GM19463 (cell line): ENCODE results near the gene LIME1.
"Not testable (repeated sequence)": the region's sequence is repeated elsewhere in the genome, so short reads cannot be mapped to it uniquely, and the experiment has no call there.

Experiments used
- ATAC-seq: cut with Tn5 transposase; IDR thresholded peaks from one replicate; pipeline ENCODE4 v1.9.1; 2021; ENCODE audit warnings: mild to moderate bottlenecking, moderate library complexity; ENCODE audit not compliant: unreplicated experiment

The LIME1 gene

DNA sequence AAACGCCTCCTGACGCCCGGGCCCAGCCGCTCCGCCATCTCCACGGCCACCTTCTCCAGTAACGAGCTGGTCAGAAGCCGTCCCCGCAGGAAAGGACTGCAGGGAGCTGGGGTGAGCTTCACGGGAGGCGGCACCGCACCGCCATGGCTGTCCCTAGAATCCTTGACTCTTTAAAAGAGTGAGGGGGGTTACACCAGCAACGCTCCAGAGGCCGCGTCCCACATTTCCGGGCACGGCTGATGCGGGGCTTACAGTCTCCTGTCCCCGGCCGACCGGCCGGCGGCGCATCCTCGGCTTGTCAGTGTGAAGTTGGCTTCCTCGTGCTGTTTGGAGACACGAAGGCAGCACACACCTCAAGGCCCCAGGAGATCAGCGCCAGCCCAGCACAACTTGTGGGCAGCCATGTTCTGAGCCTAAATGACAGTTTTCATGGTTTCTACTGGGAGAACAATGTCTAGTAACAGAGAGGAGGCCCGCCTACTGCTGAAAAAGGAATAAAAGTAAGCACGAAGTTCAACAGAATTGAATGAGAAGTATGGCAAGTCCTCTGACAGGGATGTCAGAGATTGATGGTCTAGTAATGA lies 33.5 kb downstream of the LIME1 start:
- no peak for ATAC-seq

DNA sequence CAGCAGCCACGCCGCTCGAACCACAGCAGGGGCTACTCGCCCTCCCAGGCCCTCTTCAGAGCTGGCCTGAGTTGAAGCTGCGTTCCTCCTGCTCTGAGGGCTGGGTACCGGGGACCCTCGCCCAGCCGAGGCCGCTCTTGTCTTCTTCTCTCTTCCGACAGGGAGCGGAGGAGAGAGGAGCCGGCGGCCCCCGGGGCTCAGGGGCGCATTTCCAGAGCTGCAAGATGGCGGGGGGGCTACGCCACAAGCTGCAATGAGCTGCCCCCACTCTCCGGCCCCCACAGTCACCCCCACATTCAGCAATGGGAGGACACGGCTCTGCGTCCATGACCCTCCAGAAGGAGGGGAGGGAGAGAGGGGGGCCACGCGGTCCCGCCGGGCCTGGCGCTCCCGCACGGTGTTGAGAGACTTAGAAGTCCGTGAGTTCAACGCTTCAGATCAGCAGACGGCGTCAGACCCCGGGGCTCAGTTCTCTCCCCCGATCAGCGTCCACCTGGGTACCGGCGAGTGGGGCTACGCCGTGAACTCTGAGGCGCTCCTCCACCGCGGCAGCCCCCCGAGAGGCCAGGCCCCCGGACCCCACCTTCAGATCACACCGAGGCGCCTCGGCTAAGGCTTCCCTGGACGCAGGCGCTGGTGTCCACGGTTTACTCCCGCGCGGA lies 34.7 kb downstream of the LIME1 start:
- no peak for ATAC-seq

DNA sequence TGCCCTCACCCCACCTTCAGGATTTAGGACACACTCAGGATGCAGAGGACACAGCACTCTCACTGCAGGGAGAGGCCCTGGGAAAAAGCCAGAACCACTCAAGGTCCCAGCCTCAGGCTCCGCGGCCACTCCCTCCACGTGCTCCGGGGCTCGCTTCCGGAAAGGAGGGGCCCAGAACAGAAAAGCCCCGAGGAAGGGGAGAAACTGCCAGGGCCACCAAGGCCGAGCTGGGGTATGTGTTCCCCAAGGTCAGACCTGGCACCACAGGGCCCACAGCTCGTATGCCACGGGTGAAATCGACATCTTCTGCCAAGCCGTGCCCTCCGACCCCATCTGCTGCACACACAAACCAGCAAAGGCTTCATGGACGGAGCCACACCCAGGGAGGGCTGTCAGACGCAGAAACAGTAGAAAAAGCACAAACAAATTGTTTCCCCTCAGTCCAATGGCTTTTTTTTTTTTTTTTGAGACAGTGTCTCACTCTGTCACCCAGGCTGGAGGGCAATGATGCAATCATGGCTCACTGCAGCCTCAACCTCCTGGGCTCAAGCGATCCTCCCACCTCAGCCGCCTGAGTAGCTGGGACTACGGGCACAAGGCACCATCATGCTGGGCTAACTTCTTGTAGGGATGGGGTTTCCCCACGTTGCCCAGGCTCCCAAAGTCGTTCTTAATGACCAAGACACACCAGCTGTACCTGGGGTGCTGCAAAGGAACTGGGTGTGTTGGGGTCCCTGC lies 36.5 kb downstream of the LIME1 start:
- ATAC-seq, result no peak

DNA sequence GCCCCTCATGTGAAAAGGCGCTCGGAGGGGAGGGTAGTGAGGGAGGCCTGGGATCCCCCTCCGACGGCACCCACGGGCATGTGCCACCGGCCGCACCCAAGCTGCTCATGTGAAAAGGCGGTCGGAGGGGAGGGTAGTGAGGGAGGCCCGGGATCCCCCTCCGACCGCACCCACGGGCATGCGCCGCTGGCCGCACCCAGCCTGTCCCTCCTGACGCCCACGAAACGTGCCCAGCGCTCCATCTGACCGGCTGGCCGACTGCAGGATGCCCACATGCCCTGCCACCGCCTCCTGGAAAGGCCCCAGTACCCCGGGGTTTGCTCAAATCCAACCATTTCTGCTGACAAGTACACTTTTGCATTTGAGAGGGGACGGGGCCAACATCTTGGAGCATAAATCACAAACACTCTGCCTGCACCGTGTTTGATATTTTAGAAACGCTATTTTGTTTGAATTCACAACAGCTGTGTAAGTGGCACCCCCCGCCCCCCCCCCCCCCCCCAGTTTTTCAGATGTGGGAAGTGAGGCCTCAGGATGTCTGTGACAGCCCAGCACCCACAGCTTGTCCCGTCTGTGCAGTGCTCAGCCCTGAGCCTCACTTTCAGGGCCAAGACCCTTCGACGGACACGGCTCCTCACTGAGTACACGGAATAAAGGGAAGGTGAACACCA lies 37.2 kb downstream of the LIME1 start:
- no peak for ATAC-seq

DNA sequence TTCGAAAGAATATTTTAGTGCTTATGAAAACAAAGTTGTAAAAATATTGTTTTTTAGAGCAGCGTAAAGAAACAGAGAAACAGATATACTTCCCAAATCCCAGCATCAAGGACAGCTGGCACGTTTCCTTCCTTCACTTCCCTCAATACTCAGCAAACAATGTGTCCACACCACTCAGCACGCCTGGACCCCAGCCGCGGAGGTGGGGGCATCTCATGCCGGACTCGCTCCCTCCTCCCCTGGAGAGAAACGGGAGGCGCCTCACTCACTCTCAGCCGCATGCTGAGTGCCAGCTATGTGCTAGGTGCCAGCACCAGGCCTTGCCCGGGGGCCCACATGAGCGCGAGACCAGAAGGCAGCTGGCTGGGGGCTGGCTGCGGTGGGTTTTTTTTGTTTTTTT lies 37.8 kb downstream of the LIME1 start:
- ATAC-seq, result no peak

DNA sequence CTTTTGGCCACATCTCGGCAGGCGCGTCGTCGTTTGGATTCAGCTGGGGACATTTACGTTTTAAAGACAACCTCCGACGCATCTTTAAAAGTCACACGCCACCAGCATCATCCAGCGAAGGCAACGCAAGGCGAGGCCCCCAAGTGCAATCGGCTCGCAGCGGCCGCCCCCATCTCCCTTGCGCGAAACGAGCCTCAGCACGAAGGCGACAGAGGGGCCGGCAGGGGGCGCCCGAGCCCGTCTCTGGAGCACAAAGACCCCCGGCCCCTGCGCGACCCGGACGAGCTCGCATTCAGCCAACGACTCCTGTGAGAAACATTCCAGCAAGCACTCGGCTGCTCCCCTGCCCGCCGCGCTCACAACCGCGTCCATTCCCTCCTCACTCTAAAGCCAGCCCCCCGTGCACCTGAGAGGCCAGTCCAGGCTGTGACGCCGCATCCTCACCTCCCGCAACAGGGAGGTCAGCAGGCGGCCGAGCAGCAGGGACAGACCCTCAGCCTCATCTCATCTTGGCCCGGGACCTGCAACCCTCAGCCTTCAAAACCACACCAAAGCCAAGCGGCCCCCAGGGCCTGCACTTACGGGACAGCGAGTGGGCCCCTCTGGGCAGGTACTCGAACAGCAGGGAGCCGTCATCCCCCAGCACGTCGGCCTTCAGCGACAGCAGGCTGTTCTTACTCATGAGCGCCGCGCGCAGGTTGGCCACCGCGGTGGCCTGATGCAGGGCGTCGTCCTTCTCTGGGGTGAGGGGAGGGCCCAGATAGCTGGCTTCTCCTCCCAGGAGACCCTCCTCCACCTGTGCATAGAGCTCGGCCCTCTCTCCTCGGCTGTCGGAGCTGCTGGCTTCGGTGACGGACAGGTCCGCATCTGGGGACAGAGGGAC lies 38.9 kb downstream of the LIME1 start:
- ATAC-seq, result no peak

DNA sequence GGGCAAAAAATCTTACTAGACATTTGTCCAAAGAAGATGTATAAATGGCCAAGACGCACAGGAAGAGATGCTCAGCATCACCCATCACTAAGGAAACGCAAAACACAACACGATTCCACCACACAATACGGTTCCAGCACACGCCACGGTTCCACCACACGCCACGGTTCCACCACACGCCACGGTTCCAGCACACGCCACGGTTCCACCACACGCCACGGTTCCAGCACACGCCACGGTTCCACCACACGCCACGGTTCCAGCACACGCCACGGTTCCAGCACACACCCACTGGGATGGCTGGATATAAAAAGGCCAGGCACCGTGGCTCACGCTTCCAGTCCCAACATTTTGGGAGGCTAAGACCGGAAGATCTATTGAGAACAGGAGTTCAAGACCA lies 40.4 kb downstream of the LIME1 start:
- ATAC-seq, result not testable (repeated sequence)

DNA sequence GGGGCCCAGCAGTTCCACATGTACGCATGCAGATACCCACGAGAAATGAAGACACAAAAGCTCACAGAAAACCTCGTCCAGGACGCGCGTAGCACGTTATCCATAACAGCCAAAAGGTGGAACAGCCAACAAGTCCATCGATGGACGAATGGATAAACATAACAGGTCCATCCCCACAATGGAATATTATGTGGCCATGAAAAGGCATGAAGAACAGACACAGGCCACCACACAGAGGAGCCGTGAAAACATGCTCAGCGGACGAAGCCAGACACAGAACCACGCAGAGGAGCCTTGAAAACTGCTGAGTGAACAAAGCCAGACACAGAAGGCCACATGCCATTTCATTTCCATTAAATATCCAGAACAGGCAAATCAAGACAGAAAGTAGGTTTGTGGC lies 41.1 kb downstream of the LIME1 start:
- ATAC-seq, result no peak

DNA sequence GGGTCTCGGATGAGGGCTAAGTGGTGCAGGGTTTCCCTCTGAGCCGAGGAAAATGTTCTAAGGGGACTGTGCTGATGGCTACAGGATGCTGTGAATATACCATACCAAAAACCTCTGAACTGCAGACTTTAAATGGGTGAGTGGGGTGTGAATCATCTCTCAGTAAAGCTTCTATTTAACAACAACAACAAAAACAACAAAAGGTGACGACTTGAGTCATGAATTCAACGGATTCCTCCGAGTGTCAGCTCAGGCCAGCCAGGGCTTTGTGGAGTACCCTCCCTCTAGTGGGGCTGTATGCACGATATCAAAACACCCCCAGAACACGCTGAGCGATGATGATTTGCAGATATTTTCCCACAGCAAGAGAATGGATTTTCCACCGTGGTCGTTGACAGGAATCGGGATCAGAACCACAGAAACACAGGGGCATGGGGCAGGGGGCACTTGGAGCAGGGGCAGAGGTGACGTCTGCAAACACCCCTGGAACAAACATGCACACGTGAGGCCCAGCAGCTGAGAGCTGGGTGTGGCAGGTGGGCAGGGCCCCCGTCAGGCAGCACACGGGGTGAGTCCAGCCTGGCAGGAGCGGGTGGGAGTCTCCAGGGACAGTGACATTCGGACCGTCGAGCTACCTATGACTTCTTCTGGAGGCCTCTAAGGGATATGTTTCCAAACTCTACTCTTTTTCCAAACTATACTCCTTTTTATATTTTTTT lies 41.7 kb downstream of the LIME1 start:
- ATAC-seq, result no peak

DNA sequence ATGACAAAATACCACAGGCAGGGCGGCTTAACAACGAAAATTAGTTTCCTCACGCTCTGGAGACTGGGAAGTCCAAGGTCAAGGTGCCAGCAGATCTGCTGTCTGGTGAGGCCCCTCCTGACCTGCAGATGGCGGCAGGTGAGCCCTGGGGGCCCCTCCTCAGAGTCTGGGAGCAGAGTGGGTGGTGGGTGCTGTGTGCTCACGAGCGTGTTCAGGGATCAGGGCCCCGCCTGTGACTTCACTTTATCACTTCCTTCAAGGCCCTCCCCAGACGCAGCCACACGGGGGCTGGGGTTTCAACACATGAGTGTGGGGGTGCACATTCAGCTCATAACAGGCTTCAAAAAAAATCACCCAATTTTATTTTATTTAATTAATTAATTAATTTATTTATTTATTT lies 42.4 kb downstream of the LIME1 start:
- no peak for ATAC-seq

DNA sequence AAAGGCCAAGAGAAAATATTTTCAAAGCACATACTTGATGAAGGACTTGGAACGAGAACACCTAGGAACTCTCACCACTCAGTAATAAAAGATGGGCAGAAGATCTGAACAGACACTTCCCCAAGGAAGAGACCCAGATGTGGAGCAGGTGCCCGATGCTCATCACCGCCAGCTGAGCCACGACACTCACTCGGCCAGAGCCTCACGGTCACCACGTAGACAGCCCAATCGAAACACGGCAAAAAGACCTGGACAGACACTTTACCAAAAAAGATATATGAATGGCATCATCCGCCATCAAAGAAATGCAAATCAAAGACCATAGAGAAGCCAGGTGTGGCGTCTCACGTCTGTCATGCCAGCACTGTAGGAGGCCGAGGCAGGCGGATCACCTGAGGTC lies 44.7 kb downstream of the LIME1 start:
- ATAC-seq, result no peak

DNA sequence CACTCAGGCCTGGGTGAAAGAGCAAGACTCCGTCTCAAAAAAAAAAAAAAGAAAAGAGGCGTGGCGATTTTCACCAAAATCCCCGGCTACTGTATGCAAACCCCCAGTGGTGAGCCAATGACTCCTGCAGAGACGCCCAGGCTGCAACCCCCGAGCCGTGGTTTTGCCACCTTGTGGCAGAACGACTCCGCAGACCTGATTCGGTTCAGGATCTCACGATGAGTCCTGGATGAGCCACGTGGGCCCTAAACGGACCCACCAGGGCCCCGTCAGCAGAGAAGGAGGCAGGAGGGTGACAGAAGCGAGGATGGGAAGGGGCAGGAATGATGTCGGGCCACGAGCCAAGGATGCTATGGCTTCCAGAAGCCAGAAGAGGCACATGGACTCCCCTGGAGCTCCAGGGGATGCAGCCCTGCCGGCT lies 45.6 kb downstream of the LIME1 start:
- no peak for ATAC-seq

DNA sequence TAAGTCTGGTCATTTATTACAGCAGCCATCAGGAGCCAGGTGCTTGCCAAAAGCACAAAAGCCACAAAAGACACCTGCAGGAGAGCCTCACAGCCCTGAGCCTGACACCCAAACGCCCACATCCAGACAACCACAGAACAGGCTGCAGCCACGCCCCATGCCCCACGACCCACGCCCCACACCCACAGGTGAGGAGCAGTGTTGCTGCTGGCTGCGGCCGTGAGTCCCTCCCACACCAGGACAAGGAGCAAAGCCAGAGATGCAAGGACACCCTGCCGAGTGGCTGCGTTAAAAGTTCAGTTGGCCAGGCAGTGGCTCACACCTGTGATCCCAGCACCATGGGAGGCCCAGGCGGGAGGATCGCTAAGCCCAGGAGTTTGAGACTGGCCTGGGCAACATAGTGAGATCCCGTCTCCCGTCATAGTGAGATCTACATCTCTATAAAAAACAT lies 46.1 kb downstream of the LIME1 start:
- ATAC-seq, result no peak

DNA sequence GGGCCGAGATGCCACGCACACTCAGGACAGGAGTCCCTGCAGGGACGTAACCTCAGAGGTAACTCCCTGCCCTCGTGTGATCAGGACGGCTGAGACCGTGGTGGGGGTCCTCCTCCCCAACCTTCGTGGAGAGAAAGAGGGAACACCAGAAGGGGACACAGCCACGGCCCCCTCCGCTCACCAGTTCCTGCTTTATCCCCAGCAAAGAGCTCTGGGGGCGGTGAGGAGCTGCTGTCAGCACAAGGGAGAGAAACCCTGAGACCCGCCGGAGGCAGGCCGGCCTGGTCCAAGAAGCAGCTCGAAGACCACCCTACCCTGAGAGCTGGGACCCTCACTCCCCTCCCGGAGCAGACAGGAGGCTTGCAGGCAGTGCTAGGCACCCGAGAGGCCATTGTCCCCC lies 47.5 kb downstream of the LIME1 start:
- ATAC-seq, result no peak

DNA sequence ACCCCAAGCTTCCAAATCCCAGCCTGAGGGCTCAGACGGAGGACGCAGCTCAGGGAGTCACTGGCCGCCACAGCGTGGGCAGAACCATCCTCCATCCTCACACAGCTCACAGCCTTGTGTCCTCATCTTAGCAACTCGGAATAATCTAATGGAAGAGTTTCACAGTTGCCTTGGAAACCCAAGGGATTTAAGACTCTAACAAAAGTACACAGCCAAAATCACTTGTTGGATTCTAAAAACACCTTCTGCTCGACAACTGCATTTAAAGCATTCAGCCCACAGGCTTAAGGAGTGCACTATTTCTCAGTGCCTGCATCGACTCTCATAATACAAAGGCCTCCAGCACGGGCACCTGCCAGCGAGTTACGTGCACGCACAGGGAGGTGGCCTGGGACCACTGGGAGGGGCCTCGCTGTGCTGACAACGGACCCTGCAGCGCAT lies 49.2 kb downstream of the LIME1 start:
- ATAC-seq, result no peak

DNA sequence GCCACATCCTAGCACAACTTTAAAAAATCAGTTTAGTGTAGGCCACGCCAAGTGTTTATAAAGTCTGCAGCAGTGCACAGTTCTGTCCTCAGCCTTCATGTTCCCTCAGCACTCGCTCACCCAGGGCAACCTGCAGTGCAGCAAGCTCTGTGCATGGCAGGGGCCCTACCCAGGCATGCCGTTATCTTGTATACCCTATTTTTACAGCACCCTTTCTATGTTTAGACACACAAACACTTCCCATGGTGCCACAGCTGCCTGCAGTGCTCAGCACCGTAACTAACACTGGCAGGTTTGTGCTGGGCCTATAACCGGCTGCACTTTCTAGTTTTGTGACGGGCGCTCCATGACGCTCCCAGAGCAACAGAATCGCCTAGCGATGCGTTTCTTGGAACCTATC lies 50.8 kb downstream of the LIME1 start:
- no peak for ATAC-seq

DNA sequence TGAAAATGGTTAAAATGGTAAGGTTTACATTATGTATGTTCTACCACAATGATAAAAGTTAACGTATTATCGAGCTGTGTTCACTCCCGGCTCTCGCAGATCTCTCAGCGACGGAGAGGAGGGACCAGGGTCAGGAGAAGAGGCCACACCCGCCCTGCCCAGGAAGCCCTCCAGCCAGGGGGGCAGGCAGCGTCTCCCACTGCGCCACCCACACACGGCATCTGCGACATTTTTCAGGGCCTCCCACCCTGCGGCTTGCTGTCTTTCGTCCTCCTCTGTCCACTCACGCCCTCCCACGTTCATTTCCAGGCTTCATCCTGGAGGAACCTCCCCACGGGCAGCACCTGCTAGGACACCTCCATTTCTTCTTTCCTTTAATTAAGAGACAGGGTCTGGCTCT lies 51.3 kb downstream of the LIME1 start:
- ATAC-seq, result no peak
